HTERT RPE-1 (cell line): ENCODE data around the gene FBXO2.

Experiments
- in situ Hi-C: fragments of 300-500 bp; cut with MboI; formaldehyde crosslinking; loops from 4 replicates; pipeline ENCODE4 v1.14.3; 2020; ENCODE audit warnings: low sequenced_read_pairs

Gene FBXO2

GRCh38 chr1:11654137-11654938 lies at the start of gene FBXO2, which contains the start of gene FBXO44:
Gene FBXO2, minus strand, starts transcription at chr1:11654429. Its CDS starts 89 bp downstream, at chr1:11654340.
Gene FBXO44, plus strand, starts transcription at chr1:11654877. Its CDS starts 959 bp downstream, at chr1:11655836.
- in situ Hi-C loops, result no loop called here

- in situ Hi-C loops, result no loop called here
Measured at GRCh38 chr1:11703357-11704193, 49.3 kb upstream of the FBXO2 start.

GRCh38 chr1:11701981-11702803 lies 48.0 kb upstream of the FBXO2 start:
- in situ Hi-C loops, result no loop called here

GRCh38 chr1:11701551-11701961 lies 47.3 kb upstream of the FBXO2 start:
- in situ Hi-C loops, result no loop called here

- in situ Hi-C loops, result no loop called here
Measured at GRCh38 chr1:11700601-11701467, 46.6 kb upstream of the FBXO2 start.

- in situ Hi-C loops, result no loop called here
Measured at GRCh38 chr1:11697893-11698210, 43.6 kb upstream of the FBXO2 start.

- in situ Hi-C loops, result no loop called here
Measured at GRCh38 chr1:11697188-11697892, 43.1 kb upstream of the FBXO2 start.

- in situ Hi-C loops, result no loop called here
Measured at GRCh38 chr1:11695861-11696260, 41.6 kb upstream of the FBXO2 start.

- in situ Hi-C loops, result no loop called here
Measured at GRCh38 chr1:11693917-11694316, 39.7 kb upstream of the FBXO2 start.

GRCh38 chr1:11693024-11693590 lies 38.9 kb upstream of the FBXO2 start:
- in situ Hi-C loops, result no loop called here

- in situ Hi-C loops, result no loop called here
Measured at GRCh38 chr1:11691928-11692711, 37.9 kb upstream of the FBXO2 start.

GRCh38 chr1:11691302-11691914 lies 37.2 kb upstream of the FBXO2 start, which contains the start of gene DRAXIN:
Gene DRAXIN, plus strand, starts transcription at chr1:11691710. Its CDS starts 14,549 bp downstream, at chr1:11706259.
- in situ Hi-C loops, result no loop called here

- in situ Hi-C loops, result no loop called here
Measured at GRCh38 chr1:11690397-11691301, 36.4 kb upstream of the FBXO2 start.

- in situ Hi-C loops, result no loop called here
Measured at GRCh38 chr1:11688506-11688905, 34.3 kb upstream of the FBXO2 start.

GRCh38 chr1:11685210-11685752 lies 31.1 kb upstream of the FBXO2 start:
- in situ Hi-C loops, result no loop called here

GRCh38 chr1:11684070-11684469 lies 29.8 kb upstream of the FBXO2 start:
- in situ Hi-C loops, result no loop called here

GRCh38 chr1:11682799-11683198 lies 28.6 kb upstream of the FBXO2 start:
- in situ Hi-C loops, result no loop called here
